GM23338 (cell line): ENCODE results near the gene COL5A2. TPM values are rescaled to one million over a fixed set of nuclear protein-coding genes. Genes with fewer than 3 reads are reported as not detected.

Experiments
- ATAC-seq: fragments of 200-7000 bp; cut with Tn5 transposase; 3 replicates; pipeline ENCODE4 v1.9.1; 2020
- DNase-seq: peaks from one replicate; pipeline ENCODE4 v3.0.0-alpha.2; 2015; ENCODE audit warnings: low spot score
- H2AFZ ChIP-seq: fragments of 200-600 bp; sonication (generic); 2 replicates; pipeline ENCODE4 v1.8.0; 2016; ENCODE audit warnings: antibody characterized with exemption, mild to moderate bottlenecking, moderate library complexity
- H3F3A ChIP-seq: fragments of 200-600 bp; sonication (generic); replicated peaks from 2 replicates; pipeline ENCODE4 v1.8.0; 2017; ENCODE audit warnings: antibody characterized with exemption, mixed run types, low read depth
- H3K27ac ChIP-seq: fragments of 200-600 bp; sonication (generic); 2 replicates; pipeline ENCODE4 v1.6.1; 2016; ENCODE audit warnings: low read depth
- H3K27me3 ChIP-seq: fragments of 200-600 bp; sonication (generic); 2 replicates; pipeline ENCODE4 v1.8.0; 2016; ENCODE audit warnings: mild to moderate bottlenecking, mixed run types, moderate library complexity; ENCODE audit not compliant: insufficient read depth
- H3K36me3 ChIP-seq: fragments of 200-600 bp; sonication (generic); 2 replicates; pipeline ENCODE4 v1.8.0; 2016; ENCODE audit warnings: mild to moderate bottlenecking; ENCODE audit not compliant: insufficient read depth
- H3K4me1 ChIP-seq: fragments of 200-600 bp; sonication (generic); 2 replicates; pipeline ENCODE4 v1.8.0; 2016; ENCODE audit warnings: mild to moderate bottlenecking, moderate library complexity; ENCODE audit not compliant: insufficient read depth
- H3K4me2 ChIP-seq: fragments of 200-600 bp; sonication (generic); 2 replicates; pipeline ENCODE4 v1.7.1; 2017; ENCODE audit warnings: mixed run types
- H3K4me3 ChIP-seq: fragments of 200-600 bp; sonication (generic); 2 replicates; pipeline ENCODE4 v1.6.1; 2016; ENCODE audit warnings: mixed run types
- H3K79me2 ChIP-seq: fragments of 200-600 bp; sonication (generic); replicated peaks from 2 replicates; pipeline ENCODE4 v1.8.0; 2017; ENCODE audit warnings: mild to moderate bottlenecking; ENCODE audit not compliant: insufficient read depth
- H3K9me2 ChIP-seq: fragments of 200-600 bp; sonication (generic); 2 replicates; pipeline ENCODE4 v1.8.0; 2017; ENCODE audit not compliant: insufficient read depth
- H4K20me1 ChIP-seq: fragments of 200-600 bp; sonication (generic); replicated peaks from 2 replicates; pipeline ENCODE4 v1.8.0; 2017; ENCODE audit warnings: mild to moderate bottlenecking; ENCODE audit not compliant: insufficient read depth
- H3K27ac Mint-ChIP-seq: 2 replicates; pipeline ENCODE4 v1.8.0; 2020; ENCODE audit warnings: inconsistent platforms, mild to moderate bottlenecking, moderate library complexity, mixed read lengths
- H3K27me3 Mint-ChIP-seq: 3 replicates; pipeline ENCODE4 v1.8.0; 2022; ENCODE audit warnings: low read depth, mild to moderate bottlenecking, moderate library complexity, mixed read lengths, inconsistent platforms; ENCODE audit not compliant: insufficient read depth, poor library complexity
- H3K36me3 Mint-ChIP-seq: 3 replicates; pipeline ENCODE4 v1.8.0; 2021; ENCODE audit warnings: low read depth, mild to moderate bottlenecking, inconsistent platforms, moderate library complexity, mixed read lengths
- H3K4me1 Mint-ChIP-seq: 3 replicates; pipeline ENCODE4 v1.8.0; 2020; ENCODE audit warnings: mild to moderate bottlenecking, inconsistent platforms, mixed read lengths
- H3K4me3 Mint-ChIP-seq: 3 replicates; pipeline ENCODE4 v1.8.0; 2021; ENCODE audit warnings: moderate library complexity, mild to moderate bottlenecking, inconsistent platforms, mixed read lengths
- H3K9me3 Mint-ChIP-seq: 3 replicates; pipeline ENCODE4 v1.8.0; 2020; ENCODE audit warnings: moderate library complexity, mild to moderate bottlenecking, inconsistent platforms, mixed read lengths
- EZH2 ChIP-seq: fragments of 200-600 bp; sonication (generic); IDR thresholded peaks from one replicate; pipeline ENCODE4 v1.8.0; 2017; ENCODE audit warnings: antibody characterized with exemption, mild to moderate bottlenecking, low read depth; ENCODE audit not compliant: unreplicated experiment
- REST ChIP-seq: IDR thresholded peaks from one replicate; pipeline ENCODE4 v1.6.1; 2018; ENCODE audit warnings: antibody characterized with exemption; ENCODE audit not compliant: unreplicated experiment
- STAT1 ChIP-seq: IDR thresholded peaks from one replicate; pipeline ENCODE4 v1.6.1; 2016; ENCODE audit warnings: antibody characterized with exemption; ENCODE audit not compliant: unreplicated experiment
- ZNF462 ChIP-seq: fragments of 250-450 bp; sonication (Bioruptor Pico); IDR thresholded peaks from 2 replicates; pipeline ENCODE4 v1.5.0; 2020; ENCODE audit warnings: mild to moderate bottlenecking, moderate library complexity
- polyA plus RNA-seq: library from polyadenylated mRNA; unstranded; fragments of >200 nt; fragmentation: Nextera tagmentation; extraction: Ambion mirVana; gene quantifications from 2 replicates; pipeline ENCODE4 v1.2.1, GENCODE V29; 2016
- total RNA-seq: library from RNA; depleted of rRNA; stranded (reverse); fragments of >200 nt; shearing (Covaris generic); gene quantifications from 2 replicates; pipeline ENCODE4 v1.2.3, GENCODE V29; 2014

COL5A2 gene
- total and polyA plus RNA-seq, 2 experiments from 2014 or later, result 6.7 to 19.7 TPM

GRCh38 chr2:189104934-189105333 is 74.6 kb downstream of the COL5A2 start (continued):
- TF ChIP-seq ZNF462 (no peak), EZH2 (no peak), STAT1 (no peak)

GRCh38 chr2:189102735-189103134 is 76.8 kb downstream of the COL5A2 start:
- Histone ChIP-seq H3K9me2 (no peaks in the 10 kb centered on the region), H3K4me1 (no peaks in the 10 kb centered on the region), H3K79me2 (no peaks in the 10 kb centered on the region), H3K27ac (no peak overlapping the region), H3K4me2 (no peak overlapping the region), H2AFZ (no peak overlapping the region), H4K20me1 (no peaks in the 10 kb centered on the region), H3K27me3 (no peaks in the 10 kb centered on the region), H3K36me3 (no peaks in the 10 kb centered on the region), H3K4me3 (no peak overlapping the region), H3F3A (no peaks in the 10 kb centered on the region)
- H3K27ac Mint-ChIP-seq, result no peak overlapping the region
- no peak for ATAC-seq
- no peak for DNase-seq
- no peaks in the 10 kb centered on the region for H3K27me3 Mint-ChIP-seq
- no peaks in the 10 kb centered on the region for H3K36me3 Mint-ChIP-seq
- H3K9me3 Mint-ChIP-seq, result no peaks in the 10 kb centered on the region
- H3K4me3 Mint-ChIP-seq, result no peak overlapping the region
- no peak for TF ChIP-seq REST
- H3K4me1 Mint-ChIP-seq, result no peaks in the 10 kb centered on the region
